MM.1S (cell line): ENCODE measurements around the gene HSPB6.

ENCODE experiments used
- DNase-seq: peaks from one replicate; pipeline ENCODE4 v3.0.0-alpha.2; 2015
- H2AFZ ChIP-seq: fragments of 300-600 bp; sonication (generic); 2 replicates; pipeline ENCODE4 v1.6.0; 2016; ENCODE audit warnings: antibody characterized with exemption, low read length
- H3F3A ChIP-seq: fragments of 300-600 bp; sonication (generic); 2 replicates; pipeline ENCODE4 v1.6.1; 2016; ENCODE audit warnings: mild to moderate bottlenecking, antibody characterized with exemption, low read length, moderate library complexity, mixed read lengths; ENCODE audit not compliant: insufficient read depth
- H3K27ac ChIP-seq: fragments of 300-600 bp; sonication (generic); 2 replicates; pipeline ENCODE4 v1.5.1; 2016; ENCODE audit warnings: mild to moderate bottlenecking, low read length
- H3K27me3 ChIP-seq: fragments of 300-600 bp; sonication (generic); replicated peaks from 2 replicates; pipeline ENCODE4 v1.6.0; 2016; ENCODE audit warnings: low read length; ENCODE audit not compliant: insufficient read depth
- H3K36me3 ChIP-seq: fragments of 300-600 bp; sonication (generic); replicated peaks from 2 replicates; pipeline ENCODE4 v1.6.1; 2016; ENCODE audit warnings: mild to moderate bottlenecking, low read length, mixed read lengths; ENCODE audit not compliant: insufficient read depth
- H3K4me1 ChIP-seq: fragments of 300-600 bp; sonication (generic); 2 replicates; pipeline ENCODE4 v1.6.1; 2016; ENCODE audit warnings: low read length, mixed read lengths
- H3K4me2 ChIP-seq: fragments of 300-600 bp; sonication (generic); 2 replicates; pipeline ENCODE4 v1.6.0; 2016; ENCODE audit warnings: low read depth, low read length
- H3K4me3 ChIP-seq: fragments of 300-600 bp; sonication (generic); 2 replicates; pipeline ENCODE4 v1.5.1; 2016; ENCODE audit warnings: low read length, mixed read lengths
- H3K79me2 ChIP-seq: fragments of 300-600 bp; sonication (generic); 2 replicates; pipeline ENCODE4 v1.6.1; 2016; ENCODE audit warnings: mixed run types, low read length, mixed read lengths
- H3K9ac ChIP-seq: fragments of 300-600 bp; sonication (generic); 2 replicates; pipeline ENCODE4 v1.6.1; 2016; ENCODE audit warnings: low read length, mixed read lengths
- H3K9me2 ChIP-seq: fragments of 300-600 bp; sonication (generic); replicated peaks from 2 replicates; pipeline ENCODE4 v1.6.1; 2016; ENCODE audit warnings: mild to moderate bottlenecking, low read length, mixed read lengths; ENCODE audit not compliant: insufficient read depth
- H3K9me3 ChIP-seq: fragments of 300-600 bp; sonication (generic); replicated peaks from 2 replicates; pipeline ENCODE4 v1.6.1; 2016; ENCODE audit warnings: mild to moderate bottlenecking, low read length, mixed read lengths; ENCODE audit not compliant: insufficient read depth
- H4K20me1 ChIP-seq: fragments of 300-600 bp; sonication (generic); 2 replicates; pipeline ENCODE4 v1.6.1; 2016; ENCODE audit warnings: mild to moderate bottlenecking, low read length, moderate library complexity, mixed read lengths; ENCODE audit not compliant: insufficient read depth
- EZH2 ChIP-seq: fragments of 300-600 bp; sonication (generic); optimal IDR thresholded peaks from 2 replicates; pipeline ENCODE3; 2017; ENCODE audit warnings: low read depth, mild to moderate bottlenecking, antibody characterized with exemption, low read length, mixed read lengths
- EZH2phosphoT487 ChIP-seq: fragments of 300-600 bp; sonication (generic); IDR thresholded peaks from 2 replicates; pipeline ENCODE4 v1.6.1; 2018; ENCODE audit warnings: antibody characterized with exemption, low read length
- TF ChIP-seq, protein P1 (sequence below): fragments of 300-600 bp; sonication (generic); IDR thresholded peaks from 2 replicates; pipeline ENCODE4 v1.5.1; 2016; ENCODE audit warnings: antibody characterized with exemption, low read length, mixed read lengths

HSPB6 gene

DNA sequence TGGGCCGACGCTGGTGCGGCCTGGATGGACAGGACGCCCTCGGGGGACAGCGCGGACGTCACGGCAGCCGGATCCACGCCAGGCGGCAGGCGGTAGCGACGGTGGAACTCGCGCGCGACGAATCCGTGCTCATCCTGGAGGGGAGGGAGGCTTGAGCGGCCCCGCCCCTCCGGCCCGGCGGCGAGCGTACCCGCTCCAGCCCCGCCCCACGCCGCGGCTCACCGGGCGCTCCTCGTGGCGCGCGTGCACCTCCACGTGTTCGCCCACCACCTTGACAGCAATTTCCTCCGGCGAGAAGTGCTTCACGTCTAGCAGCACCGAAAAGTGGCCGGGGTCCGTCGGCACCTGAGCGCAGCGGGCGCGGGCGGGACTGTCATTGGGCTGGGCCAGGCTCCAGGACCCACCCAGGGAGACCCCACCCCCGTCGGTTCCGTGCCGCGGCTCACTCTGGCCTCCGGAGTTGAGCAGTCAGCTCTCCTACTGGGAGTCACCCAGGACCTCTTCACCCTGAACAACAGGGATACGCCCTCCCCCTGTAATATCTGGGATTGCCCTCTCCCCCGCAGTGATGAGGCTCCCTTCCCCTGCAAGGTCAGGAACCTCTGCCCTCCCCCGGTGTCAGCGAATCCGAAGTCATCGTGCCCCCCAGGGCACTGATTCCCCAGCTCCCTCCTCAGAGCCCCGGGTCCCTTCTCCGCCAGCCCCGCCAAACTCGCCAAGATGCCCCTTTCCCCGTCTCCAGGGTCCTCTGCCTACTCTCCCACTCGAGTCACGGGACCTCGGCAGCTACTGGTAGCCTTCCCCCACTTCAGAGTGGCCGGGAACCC lies 1.1 kb downstream of the HSPB6 start:
- Histone ChIP-seq H3K9me2 (no peaks in the 10 kb centered on the region), H2AFZ (no peak overlapping the region), H3K27ac (no peak overlapping the region), H3K9me3 (no peaks in the 10 kb centered on the region), H3K36me3 (no peaks in the 10 kb centered on the region), H3K4me1 (peaks cover 12% of the 10 kb centered on the region; the same call in 1 of the 2 replicates), H3F3A (peaks cover 4% of the 10 kb centered on the region; the same call in 1 of the 2 replicates), H4K20me1 (no peaks in the 10 kb centered on the region), H3K4me3 (no peak overlapping the region), H3K9ac (no peak overlapping the region), H3K79me2 (peaks cover 15% of the 10 kb centered on the region), H3K4me2 (no peak overlapping the region), H3K27me3 (no peaks in the 10 kb centered on the region)
- DNase-seq, result no peak
- TF ChIP-seq EZH2 (no peak), EZH2phosphoT487 (no peak)
- TF ChIP-seq, protein P1, sequence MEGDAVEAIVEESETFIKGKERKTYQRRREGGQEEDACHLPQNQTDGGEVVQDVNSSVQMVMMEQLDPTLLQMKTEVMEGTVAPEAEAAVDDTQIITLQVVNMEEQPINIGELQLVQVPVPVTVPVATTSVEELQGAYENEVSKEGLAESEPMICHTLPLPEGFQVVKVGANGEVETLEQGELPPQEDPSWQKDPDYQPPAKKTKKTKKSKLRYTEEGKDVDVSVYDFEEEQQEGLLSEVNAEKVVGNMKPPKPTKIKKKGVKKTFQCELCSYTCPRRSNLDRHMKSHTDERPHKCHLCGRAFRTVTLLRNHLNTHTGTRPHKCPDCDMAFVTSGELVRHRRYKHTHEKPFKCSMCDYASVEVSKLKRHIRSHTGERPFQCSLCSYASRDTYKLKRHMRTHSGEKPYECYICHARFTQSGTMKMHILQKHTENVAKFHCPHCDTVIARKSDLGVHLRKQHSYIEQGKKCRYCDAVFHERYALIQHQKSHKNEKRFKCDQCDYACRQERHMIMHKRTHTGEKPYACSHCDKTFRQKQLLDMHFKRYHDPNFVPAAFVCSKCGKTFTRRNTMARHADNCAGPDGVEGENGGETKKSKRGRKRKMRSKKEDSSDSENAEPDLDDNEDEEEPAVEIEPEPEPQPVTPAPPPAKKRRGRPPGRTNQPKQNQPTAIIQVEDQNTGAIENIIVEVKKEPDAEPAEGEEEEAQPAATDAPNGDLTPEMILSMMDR, result no peak

DNA sequence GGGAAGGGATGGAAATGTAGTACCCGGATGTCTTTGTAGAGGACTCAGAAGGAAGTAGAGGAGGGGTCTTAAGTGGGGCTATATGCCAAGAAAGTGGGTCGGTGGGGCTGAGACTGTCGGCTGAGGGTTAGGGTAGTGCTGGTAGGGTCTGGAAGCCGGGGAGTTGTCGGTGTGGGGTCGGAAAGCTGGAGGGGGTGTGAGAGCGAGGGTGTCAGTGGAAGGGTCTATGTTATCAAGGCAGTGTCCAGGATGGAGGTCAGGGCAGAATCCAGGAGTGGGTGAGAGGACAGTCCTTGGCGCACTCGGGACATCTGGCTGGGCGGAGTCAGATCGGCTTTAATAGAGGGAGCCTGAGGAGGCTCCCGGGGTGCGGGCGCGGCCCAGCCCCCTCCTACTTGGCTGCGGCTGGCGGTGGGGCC lies 1.7 kb downstream of the HSPB6 start:
- Histone ChIP-seq H3K9ac (no peak overlapping the region), H3K4me2 (no peak overlapping the region), H4K20me1 (no peaks in the 10 kb centered on the region)

DNA sequence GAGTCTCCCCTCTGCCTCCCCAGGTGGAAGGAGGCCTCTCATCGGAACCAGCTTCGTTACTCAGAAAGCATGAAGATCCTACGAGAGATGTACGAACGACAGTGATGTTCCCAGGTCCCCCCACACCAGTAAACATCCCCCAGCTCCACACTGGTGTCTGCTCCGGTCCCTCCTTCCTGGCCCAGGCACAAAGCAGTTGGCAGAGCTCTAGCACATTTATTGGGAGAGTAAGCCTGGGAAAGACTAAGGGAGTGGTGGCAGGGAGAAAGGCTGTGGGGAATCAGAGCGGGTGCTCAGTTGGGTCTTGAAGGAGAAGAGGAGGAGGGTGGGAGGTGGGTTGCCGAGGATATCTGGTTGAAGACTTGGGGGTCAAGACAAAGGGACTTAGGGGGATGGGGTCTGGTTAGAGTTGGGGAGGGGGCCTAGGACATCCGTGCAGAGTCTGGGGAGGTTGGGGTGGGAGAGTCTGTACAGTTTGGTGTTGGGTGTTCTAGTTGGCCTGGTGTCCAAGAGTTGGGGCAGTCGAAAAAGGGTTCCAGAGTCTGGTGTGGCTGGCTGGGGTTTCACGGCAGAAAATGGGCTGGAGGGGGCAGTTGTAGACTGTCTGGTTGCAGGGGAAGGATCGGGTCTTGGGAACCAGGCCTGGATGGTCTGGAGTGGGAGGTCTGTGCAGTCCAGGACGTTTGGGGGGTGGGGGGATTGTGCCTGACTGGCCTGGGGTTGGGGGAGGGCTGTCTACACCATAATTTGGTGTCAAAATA lies 2.3 kb downstream of the HSPB6 start:
- peaks cover 4% of the 10 kb centered on the region; the same call in 1 of the 2 replicates for H3F3A ChIP-seq
- H3K4me2 ChIP-seq, result no peak overlapping the region
- no peaks in the 10 kb centered on the region for H3K36me3 ChIP-seq
- no peaks in the 10 kb centered on the region for H3K27me3 ChIP-seq
- TF ChIP-seq, protein P1, result no peak
- TF ChIP-seq EZH2 (no peak), EZH2phosphoT487 (no peak)
- H4K20me1 ChIP-seq, result no peaks in the 10 kb centered on the region
- no peak overlapping the region for H3K9ac ChIP-seq
- H3K9me3 ChIP-seq, result no peaks in the 10 kb centered on the region
- no peak overlapping the region for H3K4me3 ChIP-seq
- peaks cover 12% of the 10 kb centered on the region; the same call in 1 of the 2 replicates for H3K4me1 ChIP-seq
- H2AFZ ChIP-seq, result no peak overlapping the region
- H3K79me2 ChIP-seq, result peaks cover 15% of the 10 kb centered on the region
- no peaks in the 10 kb centered on the region for H3K9me2 ChIP-seq
- H3K27ac ChIP-seq, result no peak overlapping the region
- DNase-seq, result no peak

More for the DNA sequence above, 1.7 kb downstream of the HSPB6 start:
- Histone ChIP-seq H3K27ac (no peak overlapping the region), H2AFZ (no peak overlapping the region), H3K9me2 (no peaks in the 10 kb centered on the region), H3K27me3 (no peaks in the 10 kb centered on the region), H3F3A (peaks cover 4% of the 10 kb centered on the region; the same call in 1 of the 2 replicates), H3K4me3 (no peak overlapping the region), H3K79me2 (peaks cover 15% of the 10 kb centered on the region), H3K4me1 (peaks cover 12% of the 10 kb centered on the region; the same call in 1 of the 2 replicates), H3K9me3 (no peaks in the 10 kb centered on the region), H3K36me3 (no peaks in the 10 kb centered on the region)
- TF ChIP-seq EZH2 (no peak), EZH2phosphoT487 (no peak)
- TF ChIP-seq, protein P1, result no peak
- DNase-seq, result no peak
